Panc1 (cell line): Measurements from ENCODE around the gene RGS5. TPM values are rescaled to one million over a fixed set of nuclear protein-coding genes. Genes with fewer than 3 reads are reported as not detected.

Experiments
- ATAC-seq: fragments of 200-7000 bp; cut with Tn5 transposase; 2 replicates; pipeline ENCODE4 v1.9.1; 2020; ENCODE audit warnings: mild to moderate bottlenecking, moderate library complexity
- BruUV-seq: library from RNA; stranded (reverse); fragments of 400-500 nt; replicated peaks from 2 replicates; lab custom pipeline; 2021; lab: Mats Ljungman, UMichigan
- CTCF ChIA-PET: fragments of 300-600 bp; sonication (Branson Sonifier 250); formaldehyde crosslinking; loops from one replicate; lab custom pipeline; 2022; ENCODE audit warnings: antibody characterized with exemption; lab: Charles Lee
- POLR2A ChIA-PET: fragments of 300-600 bp; sonication (Branson Sonifier 250); formaldehyde crosslinking; loops from one replicate; lab custom pipeline; 2022; ENCODE audit warnings: antibody characterized with exemption; lab: Charles Lee
- DNase-seq: peaks from one replicate; pipeline ENCODE4 v3.0.0-alpha.2; 2010; ENCODE audit warnings: low read depth, low spot score
- H3K27ac ChIP-seq: 2 replicates; pipeline ENCODE4 v1.5.1; 2011; ENCODE audit warnings: mild to moderate bottlenecking, low read length, inconsistent platforms
- H3K27me3 ChIP-seq: fragments of 200-500 bp; sonication (Bioruptor generic); 2 replicates; pipeline ENCODE4 v1.6.0; 2014; ENCODE audit warnings: low read length, inconsistent platforms; ENCODE audit not compliant: control insufficient read depth, insufficient read depth
- H3K36me3 ChIP-seq: fragments of 200-500 bp; sonication (Bioruptor generic); 2 replicates; pipeline ENCODE4 v1.5.1; 2014; ENCODE audit warnings: inconsistent platforms, mild to moderate bottlenecking, low read length, moderate library complexity; ENCODE audit not compliant: control insufficient read depth, insufficient read depth
- H3K4me1 ChIP-seq: 2 replicates; pipeline ENCODE4 v1.5.1; 2011; ENCODE audit warnings: inconsistent platforms, mild to moderate bottlenecking, low read length, moderate library complexity; ENCODE audit not compliant: control insufficient read depth, insufficient read depth
- H3K4me3 ChIP-seq, 2 experiments: 2 replicates each; pipeline ENCODE4 v1.5.1; 2011 to 2012; ENCODE audit warnings: low read depth in 2 of 2, low read length in 2 of 2, mild to moderate bottlenecking in 2 of 2, inconsistent platforms in 1 of 2, moderate library complexity in 1 of 2
- H3K9me3 ChIP-seq: fragments of 200-500 bp; sonication (Bioruptor generic); 2 replicates; pipeline ENCODE4 v1.5.1; 2014; ENCODE audit warnings: low read depth, mild to moderate bottlenecking, inconsistent platforms, low read length, moderate library complexity; ENCODE audit not compliant: control insufficient read depth, insufficient read depth
- CTCF ChIP-seq: fragments of 450-650 bp; IDR thresholded peaks from 2 replicates; pipeline ENCODE4 v1.5.1; 2017; ENCODE audit warnings: mild to moderate bottlenecking
- POLR2AphosphoS5 ChIP-seq: IDR thresholded peaks from 2 replicates; pipeline ENCODE4 v1.6.1; 2012; ENCODE audit warnings: mild to moderate bottlenecking, low read depth, low read length, moderate library complexity
- REST ChIP-seq, 2 experiments: IDR thresholded peaks; 2 replicates each; pipeline ENCODE4 v1.6.1; 2011 to 2012; ENCODE audit warnings: low read depth in 2 of 2, control low read depth in 1 of 2, low read length in 1 of 2, mild to moderate bottlenecking in 1 of 2, moderate library complexity in 1 of 2; ENCODE audit not compliant: insufficient read depth in 1 of 2
- SIN3A ChIP-seq: IDR thresholded peaks from 2 replicates; pipeline ENCODE4 v1.6.1; 2012; ENCODE audit warnings: low read depth, mild to moderate bottlenecking, low read length, moderate library complexity, borderline replicate concordance; ENCODE audit not compliant: insufficient read depth
- TCF7L2 ChIP-seq: IDR thresholded peaks from 2 replicates; pipeline ENCODE4 v1.6.1; 2011; ENCODE audit warnings: mild to moderate bottlenecking, low read depth, low read length, inconsistent platforms
- in situ Hi-C: cut with HindIII; loops from 2 replicates; pipeline ENCODE4 v1.10.0; 2016; ENCODE audit warnings: low sequenced_read_pairs, low pct_unique_long_range_greater_than_20kb
- intact Hi-C: fragments of 100-400 bp; cut with micrococcal nuclease; formaldehyde crosslinking; loops from one replicate; pipeline ENCODE4 v1.10.0; 2022; ENCODE audit not compliant: unreplicated experiment
- total RNA-seq: library from RNA; stranded (reverse); gene quantifications from one replicate; pipeline ENCODE4 v1.2.1, GENCODE V29; 2021; ENCODE audit not compliant: unreplicated experiment

RGS5 gene
- total RNA-seq, 1 experiment from 2014 or later: 1.5 TPM

GRCh38 chr1:163173121-163173520, 29.6 kb downstream of the RGS5 start:
- Histone ChIP-seq H3K27ac (no peak overlapping the region), H3K4me1 (0 out of 2 replicates have a peak, but pooled peaks cover 3% of the 10 kb centered on the region), H3K4me3 (no peak overlapping the region), H3K9me3 (no peaks in the 10 kb centered on the region), H3K36me3 (no peaks in the 10 kb centered on the region), H3K27me3 (no peaks in the 10 kb centered on the region)
- DNase-seq (no peak), ATAC-seq (no peak)
- TF ChIP-seq REST (IDR thresholded peaks at IDR 0.05; ENCODE audit: insufficient read depth in 1 of 2, low read depth in 2 of 2, low read length in 1 of 2): no peak
- no peak for TF ChIP-seq POLR2AphosphoS5
- ChIA-PET POLR2A (no interaction called here), CTCF (interaction anchor here (0.6 kb wide), 1 partner anchor 103 kb away, joined by 4 read pairs; no protein-coding TSS in a partner anchor)
- BruUV-seq: no TSS peak
- intact Hi-C loops: loop anchor here (10.0 kb wide), 1 partner anchor 142 kb away; no protein-coding TSS in a partner anchor
- in situ Hi-C loops: no loop called here

- Histone ChIP-seq H3K4me3 (no peak overlapping the region), H3K9me3 (no peaks in the 10 kb centered on the region), H3K36me3 (no peaks in the 10 kb centered on the region), H3K27ac (no peak overlapping the region), H3K27me3 (no peaks in the 10 kb centered on the region), H3K4me1 (0 out of 2 replicates have a peak, but pooled peaks cover 3% of the 10 kb centered on the region)
- TF ChIP-seq REST (IDR thresholded peaks at IDR 0.05; ENCODE audit: insufficient read depth in 1 of 2, low read depth in 2 of 2, low read length in 1 of 2): no peak
- no peak for TF ChIP-seq TCF7L2
- TF ChIP-seq SIN3A: no peak
- no peak for TF ChIP-seq POLR2AphosphoS5
- TF ChIP-seq CTCF: no peak
- CTCF ChIA-PET: interaction anchor here (0.6 kb wide), 1 partner anchor 103 kb away, joined by 4 read pairs; no protein-coding TSS in a partner anchor
- BruUV-seq: no TSS peak
- DNase-seq (no peak), ATAC-seq (no peak)
- POLR2A ChIA-PET: no interaction called here
- intact Hi-C loops (loop anchor here (10.0 kb wide), 1 partner anchor 142 kb away; no protein-coding TSS in a partner anchor), in situ Hi-C loops (no loop called here)
These were observed 30.1 kb downstream of the RGS5 start for GRCh38 chr1:163172596-163172995.
